Loucy (cell line): ENCODE data around the gene SLC43A1.

Experiments
- H2AFZ ChIP-seq: fragments of 200-600 bp; sonication (generic); 2 replicates; pipeline ENCODE4 v1.6.0; 2016; ENCODE audit warnings: antibody characterized with exemption, mild to moderate bottlenecking, low read length, moderate library complexity
- H3F3A ChIP-seq: fragments of 200-600 bp; 2 replicates; pipeline ENCODE4 v1.6.0; 2016; ENCODE audit warnings: antibody characterized with exemption, low read depth, mild to moderate bottlenecking
- H3K27me3 ChIP-seq: fragments of 200-600 bp; sonication (generic); 2 replicates; pipeline ENCODE4 v1.6.1; 2014; ENCODE audit warnings: low read length, mild to moderate bottlenecking; ENCODE audit not compliant: insufficient read depth, poor library complexity, severe bottlenecking
- H3K36me3 ChIP-seq: fragments of 200-600 bp; sonication (generic); 2 replicates; pipeline ENCODE4 v1.6.1; 2016; ENCODE audit warnings: low read length; ENCODE audit not compliant: insufficient read depth
- H3K4me1 ChIP-seq: fragments of 200-600 bp; sonication (generic); 2 replicates; pipeline ENCODE4 v1.5.1; 2014; ENCODE audit warnings: low read length, mild to moderate bottlenecking; ENCODE audit not compliant: insufficient read depth, poor library complexity, severe bottlenecking
- H3K4me2 ChIP-seq: fragments of 200-600 bp; sonication (generic); 2 replicates; pipeline ENCODE4 v1.6.0; 2014; ENCODE audit warnings: antibody characterized with exemption, low read length, low read depth, mild to moderate bottlenecking; ENCODE audit not compliant: poor library complexity, severe bottlenecking
- H3K4me3 ChIP-seq: fragments of 200-600 bp; sonication (generic); 2 replicates; pipeline ENCODE4 v1.5.1; 2014; ENCODE audit warnings: low read length, mild to moderate bottlenecking, mixed read lengths; ENCODE audit not compliant: poor library complexity, severe bottlenecking
- H3K79me2 ChIP-seq: fragments of 200-600 bp; sonication (generic); 2 replicates; pipeline ENCODE4 v1.6.1; 2014; ENCODE audit warnings: low read length; ENCODE audit not compliant: insufficient read depth
- H3K9ac ChIP-seq: fragments of 200-600 bp; sonication (generic); 2 replicates; pipeline ENCODE4 v1.6.0; 2014; ENCODE audit warnings: mild to moderate bottlenecking, low read depth, low read length, moderate library complexity; ENCODE audit not compliant: poor library complexity, severe bottlenecking
- H3K9me2 ChIP-seq: fragments of 200-600 bp; sonication (generic); replicated peaks from 2 replicates; pipeline ENCODE4 v1.6.1; 2016; ENCODE audit warnings: low read depth, low read length, mixed read lengths
- H3K9me3 ChIP-seq: fragments of 200-600 bp; sonication (generic); 2 replicates; pipeline ENCODE4 v1.6.1; 2014; ENCODE audit warnings: mild to moderate bottlenecking, antibody characterized with exemption, low read length, low read depth; ENCODE audit not compliant: insufficient read depth
- H4K20me1 ChIP-seq: fragments of 200-600 bp; sonication (generic); 2 replicates; pipeline ENCODE4 v1.6.0; 2014; ENCODE audit warnings: antibody characterized with exemption, low read length, mild to moderate bottlenecking; ENCODE audit not compliant: insufficient read depth, poor library complexity, severe bottlenecking
- EZH2phosphoT487 ChIP-seq: fragments of 200-600 bp; IDR thresholded peaks from 2 replicates; pipeline ENCODE4 v1.6.1; 2018; ENCODE audit warnings: antibody characterized with exemption, mild to moderate bottlenecking, moderate library complexity, borderline replicate concordance
- TF ChIP-seq, protein P1 (sequence below): fragments of 200-600 bp; sonication (generic); conservative IDR thresholded peaks from 2 replicates; pipeline ENCODE4 v1.5.1; 2014; ENCODE audit warnings: mild to moderate bottlenecking, antibody characterized with exemption, low read length

The SLC43A1 gene

DNA sequence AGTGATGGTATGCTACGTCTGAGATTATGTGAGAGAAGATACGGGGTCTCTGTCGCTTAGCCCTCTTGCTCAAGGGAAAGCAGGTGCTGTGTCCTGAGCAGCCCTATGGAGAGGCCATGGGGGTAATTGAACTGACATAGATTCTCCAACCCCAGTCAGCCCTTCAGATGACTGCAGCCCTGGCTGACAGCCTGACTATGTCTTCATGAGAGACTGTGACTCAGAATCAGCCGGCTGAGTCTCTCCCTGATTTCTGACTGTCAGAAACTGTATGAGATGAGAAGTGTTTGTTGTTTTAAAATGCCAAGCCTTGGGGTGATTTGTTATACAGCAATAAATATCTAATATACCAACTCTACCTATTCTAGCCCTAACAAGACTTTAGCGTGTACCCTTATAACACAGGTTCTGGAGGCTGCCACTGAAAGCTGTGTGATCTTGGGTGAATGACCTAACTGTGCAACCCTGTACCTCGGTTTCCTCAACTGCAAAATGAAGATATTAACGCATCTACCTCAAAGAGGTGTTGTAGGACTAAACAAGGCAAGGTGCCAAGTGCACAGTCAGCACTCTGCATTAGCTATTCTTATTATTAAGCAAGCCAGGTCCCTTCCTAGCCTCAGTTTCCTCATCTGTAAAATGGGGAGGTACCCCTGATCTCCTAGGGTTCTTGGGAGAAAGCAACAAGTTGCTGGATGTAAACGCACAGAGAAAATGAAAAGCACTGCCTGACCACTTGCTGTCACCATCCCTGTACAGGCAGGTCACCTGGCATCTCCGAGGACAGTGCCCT, 24.9 kb downstream of the SLC43A1 start:
- TF ChIP-seq, protein P1, sequence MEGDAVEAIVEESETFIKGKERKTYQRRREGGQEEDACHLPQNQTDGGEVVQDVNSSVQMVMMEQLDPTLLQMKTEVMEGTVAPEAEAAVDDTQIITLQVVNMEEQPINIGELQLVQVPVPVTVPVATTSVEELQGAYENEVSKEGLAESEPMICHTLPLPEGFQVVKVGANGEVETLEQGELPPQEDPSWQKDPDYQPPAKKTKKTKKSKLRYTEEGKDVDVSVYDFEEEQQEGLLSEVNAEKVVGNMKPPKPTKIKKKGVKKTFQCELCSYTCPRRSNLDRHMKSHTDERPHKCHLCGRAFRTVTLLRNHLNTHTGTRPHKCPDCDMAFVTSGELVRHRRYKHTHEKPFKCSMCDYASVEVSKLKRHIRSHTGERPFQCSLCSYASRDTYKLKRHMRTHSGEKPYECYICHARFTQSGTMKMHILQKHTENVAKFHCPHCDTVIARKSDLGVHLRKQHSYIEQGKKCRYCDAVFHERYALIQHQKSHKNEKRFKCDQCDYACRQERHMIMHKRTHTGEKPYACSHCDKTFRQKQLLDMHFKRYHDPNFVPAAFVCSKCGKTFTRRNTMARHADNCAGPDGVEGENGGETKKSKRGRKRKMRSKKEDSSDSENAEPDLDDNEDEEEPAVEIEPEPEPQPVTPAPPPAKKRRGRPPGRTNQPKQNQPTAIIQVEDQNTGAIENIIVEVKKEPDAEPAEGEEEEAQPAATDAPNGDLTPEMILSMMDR = no peak
- no peak for TF ChIP-seq EZH2phosphoT487

DNA sequence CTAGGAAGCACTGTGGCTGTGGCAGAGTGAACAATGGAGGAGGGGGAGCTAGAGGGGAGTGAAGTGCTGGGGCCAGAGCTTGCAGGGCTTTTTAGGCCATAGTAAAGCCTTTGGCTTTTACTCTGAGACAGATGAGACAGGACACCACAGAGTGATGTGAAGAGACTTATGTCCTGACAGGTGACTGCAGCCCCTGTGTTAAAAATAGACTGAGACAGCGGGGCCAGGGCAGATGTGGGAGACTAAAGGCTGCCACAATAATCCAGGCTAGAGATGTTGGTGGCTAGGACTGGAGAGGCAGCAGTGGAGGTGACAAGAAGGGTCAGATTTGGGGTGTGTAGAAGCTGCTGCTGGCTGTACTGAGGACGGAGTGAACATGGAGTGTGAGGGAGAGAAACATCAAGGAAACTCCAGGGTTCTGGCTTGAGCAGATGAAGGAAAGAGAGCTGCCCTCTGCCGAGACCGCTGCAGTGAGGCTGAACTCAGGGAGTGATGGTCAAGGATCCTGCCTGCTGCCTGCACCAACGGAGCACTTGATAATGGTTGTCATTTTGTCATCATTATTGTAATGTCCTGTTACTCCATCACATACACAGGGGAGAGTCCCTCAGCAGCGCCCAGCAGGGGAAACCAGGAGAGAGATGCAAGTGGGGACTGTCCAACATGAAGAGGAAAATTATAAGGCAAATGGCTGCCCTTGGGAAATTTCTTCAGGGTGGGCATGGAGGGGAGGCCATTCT, 27.4 kb downstream of the SLC43A1 start:
- H3K4me2 ChIP-seq = no peak overlapping the region
- no peaks in the 10 kb centered on the region for H4K20me1 ChIP-seq
- no peaks in the 10 kb centered on the region for H3K9me2 ChIP-seq
- H3K9me3 ChIP-seq = no peaks in the 10 kb centered on the region
- no peaks in the 10 kb centered on the region for H3K4me1 ChIP-seq
- no peak for TF ChIP-seq EZH2phosphoT487
- TF ChIP-seq, protein P1 = no peak
- H3K9ac ChIP-seq = no peak overlapping the region
- no peaks in the 10 kb centered on the region for H3K27me3 ChIP-seq
- H3K79me2 ChIP-seq = no peaks in the 10 kb centered on the region
- H3F3A ChIP-seq = no peaks in the 10 kb centered on the region
- peaks cover 47% of the 10 kb centered on the region; the same call in 1 of the 2 replicates for H3K36me3 ChIP-seq
- no peak overlapping the region for H2AFZ ChIP-seq
- no peak overlapping the region for H3K4me3 ChIP-seq

More for the DNA sequence above, 24.9 kb downstream of the SLC43A1 start:
- no peaks in the 10 kb centered on the region for H3F3A ChIP-seq
- no peaks in the 10 kb centered on the region for H4K20me1 ChIP-seq
- H3K4me2 ChIP-seq = no peak overlapping the region
- H3K27me3 ChIP-seq = no peaks in the 10 kb centered on the region
- no peaks in the 10 kb centered on the region for H3K9me3 ChIP-seq
- no peak overlapping the region for H2AFZ ChIP-seq
- no peaks in the 10 kb centered on the region for H3K4me1 ChIP-seq
- no peak overlapping the region for H3K4me3 ChIP-seq
- no peak overlapping the region for H3K9ac ChIP-seq
- H3K9me2 ChIP-seq = no peaks in the 10 kb centered on the region
- H3K36me3 ChIP-seq = peaks cover 39% of the 10 kb centered on the region; the same call in 1 of the 2 replicates
- no peaks in the 10 kb centered on the region for H3K79me2 ChIP-seq

DNA sequence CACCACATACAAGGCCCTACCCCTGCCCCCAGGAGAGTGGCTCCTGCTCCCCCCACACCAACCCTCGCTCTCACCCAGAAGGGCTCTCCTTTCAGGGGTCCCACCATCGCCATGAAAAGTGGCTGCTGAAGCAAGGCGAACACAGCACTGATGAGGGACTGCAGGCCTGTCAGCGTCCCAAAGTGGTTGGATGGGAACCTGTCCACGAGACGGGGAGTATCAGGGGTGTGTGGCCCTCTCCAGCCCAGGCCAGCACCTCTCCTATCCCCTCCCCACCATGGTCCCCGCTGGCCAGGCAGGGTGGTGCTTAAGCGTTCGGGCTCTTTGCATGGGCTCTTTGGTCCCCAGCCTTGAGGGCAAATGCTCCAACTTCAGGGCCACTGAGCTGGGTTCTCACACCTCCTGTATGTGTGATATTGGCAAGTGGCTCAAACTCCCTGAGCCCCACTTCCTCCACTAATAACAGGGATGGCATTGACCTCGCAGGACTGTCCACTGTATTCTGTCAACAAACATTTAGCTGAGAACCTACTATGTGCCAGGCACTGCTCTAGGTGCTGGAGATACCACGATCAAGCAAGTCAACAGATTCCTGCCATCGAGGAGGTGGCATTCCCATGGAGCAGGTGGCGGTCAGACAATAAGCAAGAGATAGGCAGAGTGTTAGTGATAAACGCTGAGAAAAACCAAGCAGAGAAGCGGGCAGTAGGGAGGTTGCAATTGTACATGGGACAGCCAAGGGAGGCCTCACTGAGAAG, 28.3 kb downstream of the SLC43A1 start:
- peaks cover 4% of the 10 kb centered on the region for H3K4me1 ChIP-seq
- peaks cover 47% of the 10 kb centered on the region; the same call in 1 of the 2 replicates for H3K36me3 ChIP-seq
- H3K27me3 ChIP-seq = no peaks in the 10 kb centered on the region
- H3K9me2 ChIP-seq = no peaks in the 10 kb centered on the region
- H3K4me3 ChIP-seq = no peak overlapping the region
- TF ChIP-seq EZH2phosphoT487 = no peak
- TF ChIP-seq, protein P1 = no peak
- no peaks in the 10 kb centered on the region for H3K9me3 ChIP-seq
- H3K4me2 ChIP-seq = no peak overlapping the region
- no peak overlapping the region for H3K9ac ChIP-seq
- H3F3A ChIP-seq = no peaks in the 10 kb centered on the region
- no peak overlapping the region for H2AFZ ChIP-seq
- H3K79me2 ChIP-seq = no peaks in the 10 kb centered on the region
- H4K20me1 ChIP-seq = no peaks in the 10 kb centered on the region
